GM19238 (cell line): ENCODE results near the gene BACH2.
"Not testable (repeated sequence)": the region's sequence is repeated elsewhere in the genome, so short reads cannot be mapped to it uniquely, and the experiment has no call there.

Experiments used
- DNase-seq: peaks from one replicate; pipeline ENCODE4 v3.0.0; 2011; ENCODE audit warnings: low spot score; ENCODE audit not compliant: insufficient read length

BACH2 gene

GRCh38 chr6:90072501-90072900, 224.1 kb downstream of the BACH2 start:
- no peak for DNase-seq

- DNase-seq = no peak
These were observed 227.7 kb downstream of the BACH2 start for GRCh38 chr6:90068703-90069523.

GRCh38 chr6:90068264-90068663, 228.4 kb downstream of the BACH2 start:
- DNase-seq = no peak

- no peak for DNase-seq
These were observed 229.9 kb downstream of the BACH2 start for GRCh38 chr6:90066697-90067096.

- no peak for DNase-seq
These were observed 231.5 kb downstream of the BACH2 start for GRCh38 chr6:90065173-90065572.

GRCh38 chr6:90062667-90063066, 234.0 kb downstream of the BACH2 start:
- DNase-seq = no peak

GRCh38 chr6:90062051-90062450, 234.6 kb downstream of the BACH2 start:
- no peak for DNase-seq

- not testable (repeated sequence) for DNase-seq
These were observed 237.5 kb downstream of the BACH2 start for GRCh38 chr6:90059178-90059577.

GRCh38 chr6:90055924-90056323, 240.7 kb downstream of the BACH2 start:
- DNase-seq = not testable (repeated sequence)

- DNase-seq = not testable (repeated sequence)
These were observed 242.4 kb downstream of the BACH2 start for GRCh38 chr6:90054193-90054592.

- no peak for DNase-seq
These were observed 243.0 kb downstream of the BACH2 start for GRCh38 chr6:90053614-90054013.

GRCh38 chr6:90049295-90049694, 247.3 kb downstream of the BACH2 start:
- DNase-seq = no peak

GRCh38 chr6:90048206-90048967, 248.3 kb downstream of the BACH2 start:
- no peak for DNase-seq

GRCh38 chr6:90045535-90045934, 251.1 kb downstream of the BACH2 start:
- DNase-seq = no peak

- DNase-seq = no peak
These were observed 251.7 kb downstream of the BACH2 start for GRCh38 chr6:90044833-90045381.

GRCh38 chr6:90044182-90044832, 252.3 kb downstream of the BACH2 start:
- no peak for DNase-seq

GRCh38 chr6:90040931-90041330, 255.7 kb downstream of the BACH2 start:
- no peak for DNase-seq

- no peak for DNase-seq
These were observed 256.7 kb downstream of the BACH2 start for GRCh38 chr6:90039911-90040310.

GRCh38 chr6:90038961-90039653, 257.5 kb downstream of the BACH2 start:
- no peak for DNase-seq

GRCh38 chr6:90036963-90037362, 259.7 kb downstream of the BACH2 start:
- DNase-seq = no peak

- no peak for DNase-seq
These were observed 261.5 kb downstream of the BACH2 start for GRCh38 chr6:90035047-90035723.
